ENCODE data around the gene TMEM209.

Gene TMEM209

DNA sequence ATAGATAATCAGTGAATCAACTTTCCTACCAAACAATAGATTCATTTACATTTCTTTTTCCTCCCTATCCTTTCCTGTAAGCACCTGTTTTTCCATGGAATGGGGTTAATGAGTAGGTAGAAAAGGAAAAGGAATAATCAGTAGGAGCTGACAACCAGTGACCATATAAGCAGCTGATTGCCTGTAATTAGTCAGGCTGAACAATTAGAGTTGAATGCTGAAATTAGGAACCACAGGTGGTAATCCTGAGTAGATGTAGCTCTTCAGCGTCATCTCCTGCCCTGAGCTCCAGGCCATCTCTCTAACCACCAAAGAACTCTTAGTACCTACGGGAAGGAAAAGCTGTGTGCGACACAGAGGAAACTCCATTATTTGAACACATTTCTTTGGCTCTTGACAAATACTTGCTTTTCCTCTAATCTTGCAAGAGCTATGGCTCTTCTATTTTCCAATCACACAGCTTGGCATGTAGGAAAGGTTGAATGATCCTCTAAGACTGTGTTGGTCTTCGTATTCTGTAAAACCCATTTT, 71.0 kb downstream of the TMEM209 start:
- Histone ChIP-seq H4K20me1 (ENCODE audit: insufficient read depth, low read length) (no peaks in the 10 kb centered on the region), H3K27ac (ENCODE audit: low read depth, low read length, poor library complexity, severe bottlenecking) (no peak overlapping the region), H3K79me2 (ENCODE audit: insufficient read depth, low read length) (no peaks in the 10 kb centered on the region), H3K9ac (ENCODE audit: low read length) (no peak overlapping the region), H3K4me2 (ENCODE audit: low read length) (no peak overlapping the region), H3K4me1 (ENCODE audit: insufficient read depth, low read length, severe bottlenecking) (no peaks in the 10 kb centered on the region), H2AFZ (ENCODE audit: low read length) (no peak overlapping the region), H3K36me3 (ENCODE audit: insufficient read depth, low read length) (peaks cover 75% of the 10 kb centered on the region), H3K27me3 (ENCODE audit: insufficient read depth, low read length) (no peaks in the 10 kb centered on the region), H3K9me3 (ENCODE audit: low read length) (no peaks in the 10 kb centered on the region), H3K9me2 (ENCODE audit: low read depth, low read length) (no peaks in the 10 kb centered on the region), H3K4me3 (ENCODE audit: low read depth, low read length, poor library complexity, severe bottlenecking) (no peak overlapping the region), H3F3A (ENCODE audit: insufficient read depth, low read length) (no peaks in the 10 kb centered on the region)
- TF ChIP-seq EZH2 (IDR thresholded peaks at IDR 0.05; ENCODE audit: borderline replicate concordance, low read length) = no peak
- TF ChIP-seq, protein P1, sequence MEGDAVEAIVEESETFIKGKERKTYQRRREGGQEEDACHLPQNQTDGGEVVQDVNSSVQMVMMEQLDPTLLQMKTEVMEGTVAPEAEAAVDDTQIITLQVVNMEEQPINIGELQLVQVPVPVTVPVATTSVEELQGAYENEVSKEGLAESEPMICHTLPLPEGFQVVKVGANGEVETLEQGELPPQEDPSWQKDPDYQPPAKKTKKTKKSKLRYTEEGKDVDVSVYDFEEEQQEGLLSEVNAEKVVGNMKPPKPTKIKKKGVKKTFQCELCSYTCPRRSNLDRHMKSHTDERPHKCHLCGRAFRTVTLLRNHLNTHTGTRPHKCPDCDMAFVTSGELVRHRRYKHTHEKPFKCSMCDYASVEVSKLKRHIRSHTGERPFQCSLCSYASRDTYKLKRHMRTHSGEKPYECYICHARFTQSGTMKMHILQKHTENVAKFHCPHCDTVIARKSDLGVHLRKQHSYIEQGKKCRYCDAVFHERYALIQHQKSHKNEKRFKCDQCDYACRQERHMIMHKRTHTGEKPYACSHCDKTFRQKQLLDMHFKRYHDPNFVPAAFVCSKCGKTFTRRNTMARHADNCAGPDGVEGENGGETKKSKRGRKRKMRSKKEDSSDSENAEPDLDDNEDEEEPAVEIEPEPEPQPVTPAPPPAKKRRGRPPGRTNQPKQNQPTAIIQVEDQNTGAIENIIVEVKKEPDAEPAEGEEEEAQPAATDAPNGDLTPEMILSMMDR (IDR thresholded peaks at IDR 0.05; ENCODE audit: low read length) = no peak

DNA sequence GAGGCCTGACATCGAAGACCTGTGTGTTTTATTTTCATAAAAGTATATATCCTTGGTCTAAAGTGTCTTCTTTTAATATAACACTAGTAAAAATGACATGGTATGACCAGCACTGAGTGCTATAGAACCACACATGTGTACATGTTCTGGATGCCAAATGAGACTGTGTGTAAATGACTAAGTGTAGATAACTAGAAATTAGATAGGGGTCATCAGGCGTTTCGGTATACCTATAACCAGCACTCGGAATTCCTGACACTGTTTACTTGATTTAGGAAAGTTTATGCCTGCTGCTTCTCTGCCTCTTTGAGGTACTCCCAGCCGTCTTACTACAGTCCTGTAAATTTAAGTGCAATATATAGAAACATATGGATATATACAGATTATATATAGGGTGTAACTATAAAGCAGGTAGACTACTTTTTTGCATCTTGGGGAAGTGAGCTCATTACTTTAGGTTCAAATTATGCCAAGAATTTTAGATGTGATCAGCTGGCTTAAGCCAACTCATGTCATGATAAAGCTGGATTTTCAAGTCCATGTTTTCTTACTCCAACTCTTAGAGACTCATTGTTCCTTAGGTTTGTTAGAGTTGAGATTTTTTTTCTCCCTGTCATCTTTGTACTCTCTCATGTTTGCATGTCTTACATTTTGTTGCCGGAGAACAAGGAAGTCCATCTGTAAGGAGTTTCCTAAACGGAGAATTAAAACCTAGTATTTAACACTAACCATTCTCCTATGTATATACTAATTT, 72.0 kb downstream of the TMEM209 start:
- no peaks in the 10 kb centered on the region for H3F3A ChIP-seq (ENCODE audit: insufficient read depth, low read length)
- H3K4me3 ChIP-seq (ENCODE audit: low read depth, low read length, poor library complexity, severe bottlenecking) = no peak overlapping the region
- no peaks in the 10 kb centered on the region for H4K20me1 ChIP-seq (ENCODE audit: insufficient read depth, low read length)
- no peak overlapping the region for H3K9ac ChIP-seq (ENCODE audit: low read length)
- H3K4me2 ChIP-seq (ENCODE audit: low read length) = no peak overlapping the region
- H3K36me3 ChIP-seq (ENCODE audit: insufficient read depth, low read length) = peaks cover 81% of the 10 kb centered on the region
- H3K4me1 ChIP-seq (ENCODE audit: insufficient read depth, low read length, severe bottlenecking) = no peaks in the 10 kb centered on the region
- H3K27me3 ChIP-seq (ENCODE audit: insufficient read depth, low read length) = no peaks in the 10 kb centered on the region
- H3K9me3 ChIP-seq (ENCODE audit: low read length) = no peaks in the 10 kb centered on the region
- H3K9me2 ChIP-seq (ENCODE audit: low read depth, low read length) = no peaks in the 10 kb centered on the region
- no peaks in the 10 kb centered on the region for H3K79me2 ChIP-seq (ENCODE audit: insufficient read depth, low read length)
- H2AFZ ChIP-seq (ENCODE audit: low read length) = no peak overlapping the region
- H3K27ac ChIP-seq (ENCODE audit: low read depth, low read length, poor library complexity, severe bottlenecking) = no peak overlapping the region
- TF ChIP-seq EZH2 (IDR thresholded peaks at IDR 0.05; ENCODE audit: borderline replicate concordance, low read length) = no peak
- TF ChIP-seq, protein P1 (IDR thresholded peaks at IDR 0.05; ENCODE audit: low read length) = no peak

- H3F3A ChIP-seq (ENCODE audit: insufficient read depth, low read length) = no peaks in the 10 kb centered on the region
- H3K9me2 ChIP-seq (ENCODE audit: low read depth, low read length) = no peaks in the 10 kb centered on the region
- peaks cover 83% of the 10 kb centered on the region for H3K36me3 ChIP-seq (ENCODE audit: insufficient read depth, low read length)
- H3K4me1 ChIP-seq (ENCODE audit: insufficient read depth, low read length, severe bottlenecking) = no peaks in the 10 kb centered on the region
- no peaks in the 10 kb centered on the region for H4K20me1 ChIP-seq (ENCODE audit: insufficient read depth, low read length)
- H3K27me3 ChIP-seq (ENCODE audit: insufficient read depth, low read length) = no peaks in the 10 kb centered on the region
- no peak overlapping the region for H3K9ac ChIP-seq (ENCODE audit: low read length)
- no peaks in the 10 kb centered on the region for H3K79me2 ChIP-seq (ENCODE audit: insufficient read depth, low read length)
- H3K4me3 ChIP-seq (ENCODE audit: low read depth, low read length, poor library complexity, severe bottlenecking) = no peak overlapping the region
- H2AFZ ChIP-seq (ENCODE audit: low read length) = no peak overlapping the region
- no peaks in the 10 kb centered on the region for H3K9me3 ChIP-seq (ENCODE audit: low read length)
- no peak overlapping the region for H3K4me2 ChIP-seq (ENCODE audit: low read length)
- H3K27ac ChIP-seq (ENCODE audit: low read depth, low read length, poor library complexity, severe bottlenecking) = no peak overlapping the region
- TF ChIP-seq, protein P1 (IDR thresholded peaks at IDR 0.05; ENCODE audit: low read length) = no peak
- TF ChIP-seq EZH2 (IDR thresholded peaks at IDR 0.05; ENCODE audit: borderline replicate concordance, low read length) = no peak
Measured at GRCh38 chr7:130131964-130132875, 73.0 kb downstream of the TMEM209 start.
